ENCODE results near the gene ALAD.

DNA sequence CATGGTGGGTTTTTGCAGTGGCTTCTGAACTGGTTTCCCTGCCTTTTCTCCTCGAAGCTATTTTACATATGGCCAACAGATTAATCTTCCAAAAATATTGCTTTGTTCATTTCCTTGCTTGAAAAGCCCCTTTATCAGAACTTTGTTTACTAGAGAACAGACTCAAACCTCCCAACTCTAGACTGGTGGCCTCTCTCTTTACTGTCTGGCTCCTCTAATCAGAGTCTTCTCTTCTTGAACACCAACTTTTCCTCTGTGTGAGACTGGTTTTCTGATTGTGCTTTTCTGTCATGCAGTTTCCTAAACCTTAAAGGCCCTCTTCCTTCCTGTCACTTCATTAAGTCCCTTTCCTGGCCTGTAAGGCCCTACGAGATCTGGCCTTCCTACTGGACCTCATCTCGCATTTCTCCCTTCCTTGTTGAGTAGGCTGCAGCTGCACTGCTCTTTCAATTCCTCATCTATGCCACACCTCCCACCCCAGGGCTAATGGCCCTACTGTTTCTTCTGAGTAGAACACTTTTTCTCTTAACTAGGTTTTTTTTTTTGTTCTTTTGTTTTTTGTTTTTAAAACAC is 15.2 kb upstream of the ALAD start:
- TF ChIP-seq SNAI2 (CRISPR knock-in tag; IDR thresholded peaks at IDR 0.05), result no peak
- TF ChIP-seq ZC3H10 (CRISPR knock-in tag; IDR thresholded peaks at IDR 0.05), result no peak
- no peak for TF ChIP-seq CSDC2 (CRISPR knock-in tag; IDR thresholded peaks at IDR 0.05)
- TF ChIP-seq, protein P1, sequence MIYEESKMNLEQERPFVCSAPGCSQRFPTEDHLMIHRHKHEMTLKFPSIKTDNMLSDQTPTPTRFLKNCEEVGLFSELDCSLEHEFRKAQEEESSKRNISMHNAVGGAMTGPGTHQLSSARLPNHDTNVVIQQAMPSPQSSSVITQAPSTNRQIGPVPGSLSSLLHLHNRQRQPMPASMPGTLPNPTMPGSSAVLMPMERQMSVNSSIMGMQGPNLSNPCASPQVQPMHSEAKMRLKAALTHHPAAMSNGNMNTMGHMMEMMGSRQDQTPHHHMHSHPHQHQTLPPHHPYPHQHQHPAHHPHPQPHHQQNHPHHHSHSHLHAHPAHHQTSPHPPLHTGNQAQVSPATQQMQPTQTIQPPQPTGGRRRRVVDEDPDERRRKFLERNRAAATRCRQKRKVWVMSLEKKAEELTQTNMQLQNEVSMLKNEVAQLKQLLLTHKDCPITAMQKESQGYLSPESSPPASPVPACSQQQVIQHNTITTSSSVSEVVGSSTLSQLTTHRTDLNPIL (CRISPR knock-in tag; IDR thresholded peaks at IDR 0.05; ENCODE audit: low read depth), result no peak
- no peak for TF ChIP-seq ESRRG (CRISPR knock-in tag; IDR thresholded peaks at IDR 0.05)
- no peak for TF ChIP-seq ISL1 (CRISPR knock-in tag; IDR thresholded peaks at IDR 0.05)
- no peak for TF ChIP-seq OSR1 (CRISPR knock-in tag; IDR thresholded peaks at IDR 0.05)
- TF ChIP-seq, protein P2, sequence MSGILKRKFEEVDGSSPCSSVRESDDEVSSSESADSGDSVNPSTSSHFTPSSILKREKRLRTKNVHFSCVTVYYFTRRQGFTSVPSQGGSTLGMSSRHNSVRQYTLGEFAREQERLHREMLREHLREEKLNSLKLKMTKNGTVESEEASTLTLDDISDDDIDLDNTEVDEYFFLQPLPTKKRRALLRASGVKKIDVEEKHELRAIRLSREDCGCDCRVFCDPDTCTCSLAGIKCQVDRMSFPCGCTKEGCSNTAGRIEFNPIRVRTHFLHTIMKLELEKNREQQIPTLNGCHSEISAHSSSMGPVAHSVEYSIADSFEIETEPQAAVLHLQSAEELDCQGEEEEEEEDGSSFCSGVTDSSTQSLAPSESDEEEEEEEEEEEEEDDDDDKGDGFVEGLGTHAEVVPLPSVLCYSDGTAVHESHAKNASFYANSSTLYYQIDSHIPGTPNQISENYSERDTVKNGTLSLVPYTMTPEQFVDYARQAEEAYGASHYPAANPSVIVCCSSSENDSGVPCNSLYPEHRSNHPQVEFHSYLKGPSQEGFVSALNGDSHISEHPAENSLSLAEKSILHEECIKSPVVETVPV (CRISPR knock-in tag; IDR thresholded peaks at IDR 0.05), result no peak
- no peak for TF ChIP-seq RARB (CRISPR knock-in tag; IDR thresholded peaks at IDR 0.05)
- TF ChIP-seq PPARA (CRISPR knock-in tag; IDR thresholded peaks at IDR 0.05; ENCODE audit: borderline replicate concordance), result no peak
- no peak for TF ChIP-seq ZNF70 (CRISPR knock-in tag; IDR thresholded peaks at IDR 0.05)

Data from SK-N-SH treated with all-trans-retinoic acid at 6 μM for 48 hours (cell line).